Lower leg skin (tissue), 3 donors: ENCODE results near the gene CFH.

Experiments used
- POLR2A ChIP-seq, 2 donors: fragments of 450-650 bp; IDR thresholded peaks; one replicate each; pipeline ENCODE4 v1.6.1; 2016 to 2017; ENCODE audit warnings: antibody characterized with exemption in 2 of 2, mild to moderate bottlenecking in 1 of 2, moderate library complexity in 1 of 2
- TF ChIP-seq, protein P1 (sequence below), 3 donors: fragments of 450-650 bp; IDR thresholded peaks; one replicate each; pipeline ENCODE4 v1.5.1; 2016; ENCODE audit warnings: antibody characterized with exemption in 3 of 3, mild to moderate bottlenecking in 3 of 3, moderate library complexity in 2 of 3

GRCh38 chr1:196660272-196660671 lies 8.4 kb downstream of the CFH start:
- TF ChIP-seq, protein P1, sequence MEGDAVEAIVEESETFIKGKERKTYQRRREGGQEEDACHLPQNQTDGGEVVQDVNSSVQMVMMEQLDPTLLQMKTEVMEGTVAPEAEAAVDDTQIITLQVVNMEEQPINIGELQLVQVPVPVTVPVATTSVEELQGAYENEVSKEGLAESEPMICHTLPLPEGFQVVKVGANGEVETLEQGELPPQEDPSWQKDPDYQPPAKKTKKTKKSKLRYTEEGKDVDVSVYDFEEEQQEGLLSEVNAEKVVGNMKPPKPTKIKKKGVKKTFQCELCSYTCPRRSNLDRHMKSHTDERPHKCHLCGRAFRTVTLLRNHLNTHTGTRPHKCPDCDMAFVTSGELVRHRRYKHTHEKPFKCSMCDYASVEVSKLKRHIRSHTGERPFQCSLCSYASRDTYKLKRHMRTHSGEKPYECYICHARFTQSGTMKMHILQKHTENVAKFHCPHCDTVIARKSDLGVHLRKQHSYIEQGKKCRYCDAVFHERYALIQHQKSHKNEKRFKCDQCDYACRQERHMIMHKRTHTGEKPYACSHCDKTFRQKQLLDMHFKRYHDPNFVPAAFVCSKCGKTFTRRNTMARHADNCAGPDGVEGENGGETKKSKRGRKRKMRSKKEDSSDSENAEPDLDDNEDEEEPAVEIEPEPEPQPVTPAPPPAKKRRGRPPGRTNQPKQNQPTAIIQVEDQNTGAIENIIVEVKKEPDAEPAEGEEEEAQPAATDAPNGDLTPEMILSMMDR (IDR thresholded peaks at IDR 0.05): no peak
- no peak for TF ChIP-seq POLR2A (IDR thresholded peaks at IDR 0.05)
